IPS-20b (cell line): ENCODE data around the gene TNFRSF6B.
"Not testable (repeated sequence)": the region's sequence is repeated elsewhere in the genome, so short reads cannot be mapped to it uniquely, and the experiment has no call there.

Experiments used
- H3K27ac ChIP-seq: one replicate; pipeline ENCODE4 v1.5.1; 2013; ENCODE audit warnings: low read length
- H3K27me3 ChIP-seq: 2 replicates; pipeline ENCODE4 v1.6.1; 2013; ENCODE audit warnings: mild to moderate bottlenecking, low read length, inconsistent platforms; ENCODE audit not compliant: insufficient read depth
- H3K36me3 ChIP-seq: 2 replicates; pipeline ENCODE4 v1.6.1; 2013; ENCODE audit warnings: low read depth, mild to moderate bottlenecking, inconsistent platforms, low read length, moderate library complexity; ENCODE audit not compliant: insufficient read depth
- H3K4me1 ChIP-seq: 2 replicates; pipeline ENCODE4 v1.6.1; 2013; ENCODE audit warnings: mild to moderate bottlenecking, control low read depth, inconsistent platforms, low read length, moderate library complexity; ENCODE audit not compliant: insufficient read depth
- H3K4me3 ChIP-seq: 2 replicates; pipeline ENCODE4 v1.5.1; 2013; ENCODE audit warnings: mild to moderate bottlenecking, low read length, inconsistent platforms
- H3K9ac ChIP-seq: 2 replicates; pipeline ENCODE4 v1.6.1; 2013; ENCODE audit warnings: low read depth, mild to moderate bottlenecking, inconsistent platforms, low read length, moderate library complexity
- H3K9me3 ChIP-seq: 2 replicates; pipeline ENCODE4 v1.6.1; 2013; ENCODE audit warnings: mild to moderate bottlenecking, low read depth, low read length, inconsistent platforms; ENCODE audit not compliant: insufficient read depth

Gene TNFRSF6B

GRCh38 chr20:63664143-63664851 lies 32.2 kb upstream of the TNFRSF6B start:
- Histone ChIP-seq H3K27me3 (no peaks in the 10 kb centered on the region), H3K9ac (no peak overlapping the region), H3K36me3 (peaks cover 69% of the 10 kb centered on the region)

GRCh38 chr20:63664861-63665594 lies 31.4 kb upstream of the TNFRSF6B start:
- Histone ChIP-seq H3K9ac (peak overlapping the region; percentile 36; the same call in 1 of the 2 replicates), H3K4me3 (no peak overlapping the region), H3K9me3 (no peaks in the 10 kb centered on the region), H3K4me1 (no peaks in the 10 kb centered on the region), H3K36me3 (peaks cover 71% of the 10 kb centered on the region), H3K27ac (no peak overlapping the region), H3K27me3 (no peaks in the 10 kb centered on the region)

More at GRCh38 chr20:63664143-63664851, 32.2 kb upstream of the TNFRSF6B start:
- H3K9me3 ChIP-seq, result no peaks in the 10 kb centered on the region
- no peaks in the 10 kb centered on the region for H3K4me1 ChIP-seq
- H3K27ac ChIP-seq, result no peak overlapping the region
- H3K4me3 ChIP-seq, result no peak overlapping the region

DNA sequence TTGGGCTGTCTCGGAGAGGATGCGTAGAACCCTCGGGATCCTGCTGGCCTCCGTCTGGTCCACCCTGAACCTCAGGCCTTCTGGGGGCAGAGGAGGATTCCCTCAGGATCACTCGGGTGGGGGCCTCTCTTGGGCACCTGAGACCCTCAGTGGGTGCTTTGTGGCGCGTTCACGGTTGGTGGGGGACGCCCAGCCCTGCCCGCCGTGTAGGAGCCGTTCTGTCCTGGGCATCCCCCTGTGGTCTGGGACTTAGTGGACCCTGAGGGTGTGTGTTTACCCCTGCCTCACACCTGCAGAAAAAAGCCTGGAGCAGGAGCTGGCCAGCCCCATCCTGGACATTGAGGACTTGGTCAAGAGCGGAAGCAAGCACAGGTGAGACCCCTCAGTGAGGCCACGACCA lies 30.7 kb upstream of the TNFRSF6B start:
- H3K9ac ChIP-seq, result no peak overlapping the region
- no peak overlapping the region for H3K27ac ChIP-seq
- H3K9me3 ChIP-seq, result no peaks in the 10 kb centered on the region
- H3K4me3 ChIP-seq, result no peak overlapping the region
- no peaks in the 10 kb centered on the region for H3K4me1 ChIP-seq
- H3K27me3 ChIP-seq, result no peaks in the 10 kb centered on the region
- H3K36me3 ChIP-seq, result peaks cover 66% of the 10 kb centered on the region

DNA sequence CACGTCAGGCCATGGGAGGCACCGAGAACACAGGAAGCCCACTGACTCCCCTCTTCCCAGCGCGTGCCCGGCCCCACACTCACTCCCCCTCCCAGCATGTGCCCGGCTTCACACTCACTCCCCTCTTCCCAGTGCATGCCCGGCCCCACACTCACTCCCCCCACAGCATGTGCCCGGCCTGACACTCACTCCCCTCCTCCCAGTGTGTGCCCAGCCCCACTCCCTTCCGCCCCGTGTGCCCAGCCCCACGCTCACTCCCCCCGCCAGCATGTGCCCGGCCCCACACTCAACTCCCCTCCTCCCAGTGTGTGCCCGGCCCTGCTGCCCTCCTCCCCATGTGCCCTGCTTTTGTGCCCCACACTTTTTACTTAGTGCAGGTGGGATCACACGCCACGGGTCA lies 28.6 kb upstream of the TNFRSF6B start:
- Histone ChIP-seq H3K36me3 (peaks cover 49% of the 10 kb centered on the region), H3K4me1 (no peaks in the 10 kb centered on the region), H3K9ac (no peak overlapping the region), H3K9me3 (no peaks in the 10 kb centered on the region), H3K27ac (no peak overlapping the region), H3K27me3 (no peaks in the 10 kb centered on the region), H3K4me3 (no peak overlapping the region)

GRCh38 chr20:63668351-63668750 lies 28.1 kb upstream of the TNFRSF6B start:
- H3K27ac ChIP-seq, result no peak overlapping the region
- H3K36me3 ChIP-seq, result peaks cover 45% of the 10 kb centered on the region
- no peak overlapping the region for H3K4me3 ChIP-seq
- no peaks in the 10 kb centered on the region for H3K9me3 ChIP-seq
- H3K27me3 ChIP-seq, result no peaks in the 10 kb centered on the region
- H3K9ac ChIP-seq, result no peak overlapping the region
- H3K4me1 ChIP-seq, result no peaks in the 10 kb centered on the region

DNA sequence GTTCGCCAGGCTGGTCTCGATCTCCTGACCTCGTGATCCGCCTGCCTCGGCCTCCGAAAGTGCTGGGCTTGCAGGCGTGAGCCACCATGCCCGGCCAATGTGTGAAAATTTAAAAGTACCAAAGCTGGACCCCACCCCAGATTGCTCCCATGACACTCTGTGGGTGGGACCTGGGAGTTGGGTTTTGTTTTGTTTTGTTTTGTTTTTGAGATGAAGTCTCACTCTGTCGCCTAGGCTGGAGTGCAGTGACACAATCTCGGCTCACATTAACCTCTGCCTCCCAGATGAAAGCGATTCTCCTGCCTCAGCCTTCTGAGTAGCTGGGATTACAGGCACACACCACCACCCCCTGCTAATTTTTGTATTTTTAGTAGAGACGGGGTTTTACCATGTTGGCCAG lies 24.8 kb upstream of the TNFRSF6B start:
- H3K36me3 ChIP-seq, result peaks cover 37% of the 10 kb centered on the region
- H3K9ac ChIP-seq, H3K27ac ChIP-seq, H3K4me1 ChIP-seq, H3K27me3 ChIP-seq, H3K9me3 ChIP-seq, H3K4me3 ChIP-seq: not testable (repeated sequence)

- Histone ChIP-seq H3K4me1 (no peaks in the 10 kb centered on the region), H3K36me3 (peaks cover 37% of the 10 kb centered on the region), H3K27ac (no peak overlapping the region), H3K9ac (no peak overlapping the region), H3K4me3 (no peak overlapping the region), H3K27me3 (no peaks in the 10 kb centered on the region), H3K9me3 (no peaks in the 10 kb centered on the region)
Measured at GRCh38 chr20:63672666-63673065, 23.8 kb upstream of the TNFRSF6B start.

DNA sequence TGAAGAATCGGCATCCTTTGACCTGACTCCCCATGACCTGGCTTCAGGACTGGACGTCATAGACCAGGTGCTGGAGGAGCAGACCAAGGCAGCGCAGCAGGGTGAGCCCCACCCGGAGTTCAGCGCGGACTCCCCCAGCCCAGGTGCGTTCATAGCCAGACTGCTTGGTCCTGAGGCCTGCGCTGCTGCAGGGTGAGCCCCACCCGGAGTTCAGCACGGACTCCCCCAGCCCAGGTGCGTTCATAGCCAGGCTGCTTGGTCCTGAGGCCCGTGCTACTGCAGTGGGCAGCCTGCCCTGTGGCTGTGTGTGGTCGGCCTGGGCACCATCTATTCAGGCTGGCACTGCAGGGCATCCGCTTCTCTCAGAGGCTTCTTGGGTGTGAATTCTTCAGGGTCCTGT lies 22.5 kb upstream of the TNFRSF6B start:
- Histone ChIP-seq H3K9me3 (no peaks in the 10 kb centered on the region), H3K9ac (no peak overlapping the region), H3K4me1 (no peaks in the 10 kb centered on the region), H3K27ac (no peak overlapping the region), H3K36me3 (peaks cover 34% of the 10 kb centered on the region), H3K27me3 (no peaks in the 10 kb centered on the region), H3K4me3 (no peak overlapping the region)

DNA sequence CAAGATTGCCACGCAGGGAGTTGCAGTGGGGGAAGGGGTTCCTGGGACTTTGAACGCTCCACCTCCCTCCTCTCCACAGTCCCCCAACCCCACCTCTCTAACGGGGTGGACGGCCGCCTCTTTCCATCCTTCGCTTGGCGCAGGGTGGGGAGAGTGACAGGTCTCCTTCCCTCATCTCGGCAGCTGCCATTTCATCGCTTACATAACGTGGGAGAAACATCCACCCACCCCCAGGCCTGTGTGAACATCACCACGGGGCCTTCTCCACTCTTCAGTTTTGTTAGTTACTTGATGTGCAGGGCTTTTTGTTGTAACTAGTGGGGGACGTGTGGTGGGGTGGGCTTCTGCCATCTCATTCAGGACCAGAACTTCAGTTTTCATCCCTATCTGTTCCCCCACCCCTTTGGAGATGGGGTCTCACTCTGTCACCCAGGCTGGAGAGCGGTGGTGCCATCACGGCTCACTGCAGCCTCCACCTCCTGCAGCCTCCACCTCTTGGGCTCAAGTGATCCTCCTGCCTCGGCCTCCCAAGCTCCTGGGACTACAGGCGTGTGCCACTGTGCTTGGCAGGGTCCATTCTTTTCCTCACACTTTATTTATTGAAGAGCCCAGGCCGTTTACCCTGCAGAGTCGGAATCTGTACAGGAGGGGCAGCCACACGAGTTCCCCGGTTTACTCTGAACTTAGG lies 20.6 kb upstream of the TNFRSF6B start:
- H3K36me3 ChIP-seq, result peaks cover 29% of the 10 kb centered on the region
- H3K4me1 ChIP-seq, result no peaks in the 10 kb centered on the region
- no peaks in the 10 kb centered on the region for H3K27me3 ChIP-seq
- H3K4me3 ChIP-seq, result no peak overlapping the region
- H3K9ac ChIP-seq, result no peak overlapping the region
- H3K27ac ChIP-seq, result no peak overlapping the region
- no peaks in the 10 kb centered on the region for H3K9me3 ChIP-seq

DNA sequence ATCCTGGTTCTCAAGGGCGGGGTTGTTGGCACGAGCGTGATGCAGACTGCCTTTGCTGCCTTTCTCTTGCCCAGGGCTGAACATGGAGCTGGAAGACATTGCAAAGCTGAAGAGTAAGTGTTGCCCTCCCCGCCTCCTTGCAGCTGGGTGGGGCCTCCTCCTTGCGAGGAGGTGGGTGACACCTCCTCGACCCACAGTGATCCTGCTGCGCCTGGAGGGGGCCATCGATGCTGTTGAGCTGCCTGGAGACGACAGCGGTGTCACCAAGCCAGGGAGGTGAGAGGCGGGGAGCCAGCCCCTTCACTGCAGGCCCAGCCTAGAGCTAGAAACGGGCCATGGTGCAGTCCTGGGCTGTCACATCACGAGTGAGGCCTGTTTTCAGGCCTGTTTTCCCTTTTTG lies 18.4 kb upstream of the TNFRSF6B start:
- Histone ChIP-seq H3K4me3 (no peak overlapping the region), H3K4me1 (no peaks in the 10 kb centered on the region), H3K27me3 (no peaks in the 10 kb centered on the region), H3K9me3 (no peaks in the 10 kb centered on the region), H3K9ac (no peak overlapping the region), H3K36me3 (peaks cover 29% of the 10 kb centered on the region), H3K27ac (no peak overlapping the region)

GRCh38 chr20:63678667-63679465 lies 17.6 kb upstream of the TNFRSF6B start:
- no peaks in the 10 kb centered on the region for H3K9me3 ChIP-seq
- H3K27ac ChIP-seq, result no peak overlapping the region
- H3K4me1 ChIP-seq, result no peaks in the 10 kb centered on the region
- no peaks in the 10 kb centered on the region for H3K27me3 ChIP-seq
- no peak overlapping the region for H3K4me3 ChIP-seq
- peaks cover 28% of the 10 kb centered on the region for H3K36me3 ChIP-seq
- no peak overlapping the region for H3K9ac ChIP-seq
